ENCODE data around the gene CIAO2A. TPM values are rescaled to one million over a fixed set of nuclear protein-coding genes. Genes with fewer than 3 reads are reported as not detected.
"Not testable (repeated sequence)": the region's sequence is repeated elsewhere in the genome, so short reads cannot be mapped to it uniquely, and the experiment has no call there.

The CIAO2A gene
- total RNA-seq, 2 donors from 2014 or later, result 47.2 to 133 TPM

- intact Hi-C loops (cut with DNase I), result no loop called here
- H3K36me3 ChIP-seq, result peaks cover 0 to 9% of the 10 kb centered on the region in 2 donors
- no peaks in the 10 kb centered on the region for H3K4me1 ChIP-seq (replicated peaks)
- H3K4me3 ChIP-seq, result no peak overlapping the region
- no peaks in the 10 kb centered on the region for H3K27me3 ChIP-seq (replicated peaks; ENCODE audit: insufficient read depth)
- DNase-seq (ENCODE audit: low spot score), result no peak
- 39% methylated on average over 1 of the region's 1 CpG for WGBS
- H3K9me3 ChIP-seq, result no peaks in the 10 kb centered on the region
- H3K27ac ChIP-seq, result no peak overlapping the region
- TF ChIP-seq CTCF (IDR thresholded peaks at IDR 0.05), result no peak
- TF ChIP-seq POLR2A (IDR thresholded peaks at IDR 0.05), result no peak
- no peak for TF ChIP-seq POLR2AphosphoS5 (IDR thresholded peaks at IDR 0.05)
Observed at GRCh38 chr15:64122444-64122843, 28.8 kb upstream of the CIAO2A start.

GRCh38 chr15:64121614-64122013 is 28.0 kb upstream of the CIAO2A start:
- no peak for DNase-seq (ENCODE audit: low spot score)
- H3K4me3 ChIP-seq, result no peak overlapping the region

GRCh38 chr15:64120322-64120721 is 26.7 kb upstream of the CIAO2A start:
- 100% methylated on average over 2 of the region's 2 CpGs for WGBS
- DNase-seq (ENCODE audit: low spot score); H3K9me3 ChIP-seq; H3K4me3 ChIP-seq; H3K4me1 ChIP-seq (replicated peaks); H3K36me3 ChIP-seq; H3K27me3 ChIP-seq (replicated peaks; ENCODE audit: insufficient read depth); H3K27ac ChIP-seq; intact Hi-C loops (cut with DNase I): not testable (repeated sequence)

More at GRCh38 chr15:64121614-64122013, 28.0 kb upstream of the CIAO2A start:
- WGBS, result 76% methylated on average over 4 of the region's 4 CpGs
- no peaks in the 10 kb centered on the region for H3K4me1 ChIP-seq (replicated peaks)
- H3K36me3 ChIP-seq, result peaks cover 0 to 9% of the 10 kb centered on the region in 2 donors
- no peaks in the 10 kb centered on the region for H3K9me3 ChIP-seq
- H3K27ac ChIP-seq, result no peak overlapping the region
- TF ChIP-seq CTCF (IDR thresholded peaks at IDR 0.05) (no peak), POLR2A (IDR thresholded peaks at IDR 0.05) (no peak), POLR2AphosphoS5 (IDR thresholded peaks at IDR 0.05) (no peak)
- H3K27me3 ChIP-seq (replicated peaks; ENCODE audit: insufficient read depth), result no peaks in the 10 kb centered on the region
- intact Hi-C loops (cut with DNase I), result no loop called here

GRCh38 chr15:64117759-64118487 is 24.3 kb upstream of the CIAO2A start:
- WGBS, result 86% methylated on average over 5 of the region's 5 CpGs
- Histone ChIP-seq H3K27ac (no peak overlapping the region), H3K36me3 (peaks cover 0 to 12% of the 10 kb centered on the region in 2 donors)

GRCh38 chr15:64112904-64113303 is 19.3 kb upstream of the CIAO2A start:
- no peaks in the 10 kb centered on the region for H3K4me1 ChIP-seq (replicated peaks)
- H3K36me3 ChIP-seq, result peaks cover 0 to 6% of the 10 kb centered on the region in 2 donors
- no peak for TF ChIP-seq POLR2A (IDR thresholded peaks at IDR 0.05)
- no peak for TF ChIP-seq POLR2AphosphoS5 (IDR thresholded peaks at IDR 0.05)
- no peak for TF ChIP-seq CTCF (IDR thresholded peaks at IDR 0.05)
- intact Hi-C loops (cut with DNase I), result no loop called here
- H3K4me3 ChIP-seq, result no peak overlapping the region
- no peaks in the 10 kb centered on the region for H3K9me3 ChIP-seq
- no peaks in the 10 kb centered on the region for H3K27me3 ChIP-seq (replicated peaks; ENCODE audit: insufficient read depth)
- no peak overlapping the region for H3K27ac ChIP-seq
- no peak for DNase-seq (ENCODE audit: low spot score)
- WGBS, result 88% methylated on average over 1 of the region's 1 CpG

More at GRCh38 chr15:64117759-64118487, 24.3 kb upstream of the CIAO2A start:
- no peaks in the 10 kb centered on the region for H3K27me3 ChIP-seq (replicated peaks; ENCODE audit: insufficient read depth)
- H3K4me1 ChIP-seq (replicated peaks), result no peaks in the 10 kb centered on the region
- TF ChIP-seq POLR2A (IDR thresholded peaks at IDR 0.05) (no peak), POLR2AphosphoS5 (IDR thresholded peaks at IDR 0.05) (no peak)
- H3K9me3 ChIP-seq, result no peaks in the 10 kb centered on the region
- DNase-seq (ENCODE audit: low spot score), result no peak
- intact Hi-C loops (cut with DNase I), result no loop called here
- H3K4me3 ChIP-seq, result no peak overlapping the region
